ENCODE measurements around the gene PLCH2.

GRCh38 chr1:2538872-2539271 is 62.8 kb downstream of the PLCH2 start:
- TF ChIP-seq CTCF (IDR thresholded peaks at IDR 0.05) (no peak), POLR2A (IDR thresholded peaks at IDR 0.05) (no peak)

All from right lobe of liver (tissue), 4 donors.